ENCODE results near the gene RNF123.

RNF123 gene

DNA sequence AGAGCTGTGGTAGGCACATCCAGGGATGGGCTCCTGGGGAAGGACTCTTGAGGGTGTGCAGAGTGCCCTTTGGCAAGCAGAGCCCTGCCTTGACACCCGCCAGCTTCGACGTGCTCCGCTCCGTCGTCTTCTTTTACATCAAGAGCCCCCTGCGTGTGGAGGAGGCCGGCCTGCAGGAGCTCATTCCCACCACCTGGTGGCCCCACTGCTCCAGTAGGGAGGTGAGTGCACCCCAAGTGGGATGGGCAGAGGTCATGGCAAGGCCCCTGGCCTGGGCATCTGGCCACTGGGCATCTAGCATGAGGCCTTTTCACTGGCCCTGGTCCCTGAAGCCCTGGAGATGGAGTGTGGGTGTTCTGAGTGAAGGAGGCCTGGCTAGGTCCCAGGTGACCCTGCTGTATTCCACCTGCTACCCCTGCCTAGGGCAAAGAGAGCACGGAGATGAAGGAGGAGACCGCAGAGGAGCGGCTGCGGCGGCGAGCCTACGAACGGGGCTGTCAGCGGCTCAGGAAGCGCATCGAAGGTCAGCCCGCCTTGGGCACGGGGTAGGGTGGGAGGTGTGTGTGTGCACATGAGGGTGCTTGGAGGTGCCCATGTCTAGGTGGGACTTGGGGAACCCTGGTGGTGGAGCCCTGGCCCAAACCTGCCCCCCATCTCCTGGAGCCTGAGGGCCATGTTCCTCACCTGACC, 12.2 kb downstream of the RNF123 start:
- no peak for DNase-seq

DNA sequence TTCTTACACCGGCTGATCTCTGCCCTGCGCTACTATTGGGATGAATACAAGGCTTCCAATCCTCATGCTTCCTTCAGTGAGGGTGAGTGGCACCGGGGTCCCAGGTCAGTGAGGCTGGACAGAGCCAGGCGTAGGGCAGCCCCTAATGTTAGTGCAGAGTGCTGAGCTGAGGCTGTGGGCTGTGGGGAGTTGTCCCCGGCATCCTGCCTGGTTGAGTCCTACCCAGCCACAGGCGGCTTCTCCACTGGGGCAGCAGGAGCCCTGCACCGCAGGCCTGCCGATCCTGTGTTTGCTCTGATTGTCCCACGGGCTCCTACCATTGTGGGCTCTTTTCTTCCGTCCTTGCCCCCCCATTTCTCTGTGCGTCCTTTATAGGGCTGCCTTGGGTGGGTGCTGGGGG, 13.3 kb downstream of the RNF123 start:
- DNase-seq = no peak

- DNase-seq = peak in 30 of 56 donors; percentile 4 to 67 (median 32)
Measured at GRCh38 chr3:49703443-49703927, 14.1 kb downstream of the RNF123 start.

DNA sequence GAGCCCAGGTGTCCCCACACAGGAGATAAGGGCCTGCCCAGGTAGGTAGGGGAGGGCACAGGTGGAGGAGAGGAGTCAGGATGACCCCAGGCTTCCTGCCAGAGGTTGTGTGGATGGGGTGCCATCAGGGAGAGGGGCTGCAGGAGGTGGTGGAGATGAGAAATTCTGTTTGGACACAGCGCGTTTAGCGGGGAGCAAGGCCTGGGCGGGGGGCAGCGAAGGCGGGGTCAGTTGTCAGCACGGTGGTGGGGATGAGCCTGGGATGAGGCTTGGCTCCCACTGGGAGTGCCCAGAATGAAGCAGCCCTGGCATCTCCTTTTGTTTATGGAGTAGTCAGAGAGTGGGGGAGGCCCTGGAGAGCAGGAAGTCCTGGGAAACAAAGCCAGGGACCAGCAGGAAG, 14.6 kb downstream of the RNF123 start:
- no peak for DNase-seq

DNA sequence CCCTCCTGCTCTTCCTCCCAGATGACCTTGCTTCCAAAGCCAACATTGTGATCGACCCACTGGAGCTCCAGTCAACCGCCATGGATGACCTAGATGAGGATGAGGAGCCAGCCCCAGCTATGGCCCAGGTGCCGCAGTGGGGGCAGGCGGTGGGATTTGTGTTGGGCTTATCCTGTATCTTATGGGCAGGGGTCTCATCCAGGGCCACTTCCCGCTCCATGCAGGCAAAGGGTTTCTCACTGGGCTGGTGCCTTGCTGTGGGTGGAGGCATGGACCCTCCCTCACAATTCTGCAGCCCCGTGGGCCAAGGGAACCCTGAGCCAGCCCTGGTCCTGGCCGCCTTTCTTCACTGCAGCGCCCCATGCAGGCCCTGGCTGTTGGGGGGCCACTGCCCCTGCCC, 15.3 kb downstream of the RNF123 start:
- DNase-seq = no peak

DNA sequence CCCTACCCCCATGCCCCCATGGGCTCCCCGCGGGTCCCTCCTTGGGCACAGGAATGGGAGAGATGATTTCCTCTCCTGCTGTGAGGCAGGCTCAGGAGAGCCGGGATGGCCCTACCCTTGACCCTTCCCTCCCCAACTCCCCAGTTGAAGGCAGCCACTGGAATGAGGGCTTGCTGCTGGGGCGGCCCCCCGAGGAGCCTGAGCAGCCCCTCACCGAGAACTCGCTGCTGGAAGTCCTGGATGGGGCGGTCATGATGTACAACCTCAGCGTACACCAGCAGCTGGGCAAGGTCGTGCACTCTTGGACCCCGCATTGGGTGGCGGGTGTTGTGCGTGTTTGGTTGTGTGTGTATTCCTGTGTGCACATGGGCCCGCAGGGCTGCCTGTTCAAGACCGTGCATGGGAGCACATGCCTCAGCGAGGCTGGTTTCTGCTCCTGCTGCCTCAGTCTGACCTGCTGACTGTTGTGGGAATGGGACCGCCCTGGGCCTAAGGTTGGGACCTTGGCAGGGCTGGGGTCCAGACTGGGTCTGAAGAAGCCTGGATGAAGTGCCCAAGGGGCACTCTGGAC, 16.1 kb downstream of the RNF123 start:
- DNase-seq = no peak

DNA sequence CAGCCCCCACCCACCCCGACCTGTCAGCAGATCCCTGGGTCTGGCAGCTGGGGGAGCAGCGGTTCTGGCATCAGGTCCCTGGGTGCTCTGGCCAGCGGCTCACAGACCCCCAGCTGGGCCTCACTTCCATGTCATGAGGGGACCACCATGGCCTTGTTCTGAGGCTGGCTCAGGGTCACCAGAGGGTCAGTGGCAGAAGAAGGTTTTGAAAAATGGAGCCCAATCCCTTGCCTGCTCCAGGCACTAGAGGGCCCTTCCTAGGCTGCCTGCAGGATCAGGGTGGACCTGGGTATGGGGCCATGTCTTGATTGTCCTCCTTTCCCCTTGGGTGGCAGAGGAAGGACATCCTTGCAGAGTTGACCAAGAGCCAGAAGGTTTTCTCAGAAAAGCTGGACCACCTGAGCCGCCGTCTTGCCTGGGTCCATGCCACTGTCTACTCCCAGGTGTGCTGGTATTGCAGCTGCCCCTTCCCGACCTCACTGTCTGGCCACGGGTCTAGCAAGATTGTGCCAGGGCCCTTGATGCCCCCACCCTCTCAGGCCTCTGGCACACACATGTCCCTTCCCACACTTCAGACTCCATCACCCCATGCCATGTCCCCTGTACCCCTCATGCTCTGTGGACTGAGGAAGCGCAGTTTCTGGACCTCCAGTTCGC, 17.2 kb downstream of the RNF123 start:
- no peak for DNase-seq

- peak in 1 of 56 donors; percentile 6 for DNase-seq
Measured at GRCh38 chr3:49707113-49707480, 17.7 kb downstream of the RNF123 start.

- no peak for DNase-seq
Measured at GRCh38 chr3:49709852-49710251, 20.5 kb downstream of the RNF123 start.

GRCh38 chr3:49711489-49711888, 22.1 kb downstream of the RNF123 start:
- no peak for DNase-seq

- DNase-seq = no peak
Measured at GRCh38 chr3:49712166-49712565, 22.8 kb downstream of the RNF123 start.

DNA sequence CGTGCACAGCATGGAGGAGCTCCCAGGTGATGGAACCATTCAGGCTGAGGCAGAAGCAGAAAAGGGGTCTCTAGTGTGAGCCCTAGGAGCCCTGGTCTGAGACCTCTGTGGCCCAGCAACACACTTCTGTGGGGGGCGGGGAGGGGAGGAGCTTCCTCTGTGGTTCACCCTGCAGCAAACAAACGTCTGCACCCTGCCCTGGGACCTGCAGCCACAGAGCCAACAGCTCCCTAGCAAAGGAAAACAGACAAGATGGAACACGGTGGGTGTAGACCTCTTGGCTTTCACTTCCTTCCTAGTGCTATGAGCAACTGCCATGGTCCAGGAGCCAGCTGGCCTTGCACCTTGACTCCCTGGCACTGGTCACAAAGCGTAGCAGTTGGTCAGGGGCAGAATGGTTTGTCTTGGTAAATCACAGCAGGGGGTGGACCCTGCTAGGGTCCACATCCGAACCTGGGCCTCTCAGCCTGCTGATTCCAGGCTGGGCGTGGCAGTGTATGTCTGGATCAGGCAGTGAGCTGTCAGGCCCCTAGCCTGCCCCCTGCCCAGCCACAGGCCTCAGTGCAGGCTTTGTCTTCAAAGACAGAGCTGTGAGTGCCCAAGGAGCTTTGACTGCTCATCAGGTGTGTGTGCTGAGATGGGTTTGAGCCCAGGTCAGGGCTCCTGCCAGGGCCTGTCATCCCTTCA, 23.4 kb downstream of the RNF123 start:
- DNase-seq = no peak

GRCh38 chr3:49713336-49714105, 24.2 kb downstream of the RNF123 start:
- DNase-seq = no peak

GRCh38 chr3:49714728-49715550, 25.6 kb downstream of the RNF123 start:
- DNase-seq = no peak

GRCh38 chr3:49715611-49716121, 26.3 kb downstream of the RNF123 start:
- no peak for DNase-seq

GRCh38 chr3:49716169-49716568, 26.8 kb downstream of the RNF123 start:
- no peak for DNase-seq

GRCh38 chr3:49716691-49717210, 27.4 kb downstream of the RNF123 start:
- DNase-seq = no peak

GRCh38 chr3:49717211-49717958, 28.0 kb downstream of the RNF123 start:
- no peak for DNase-seq

Measured in amygdala (tissue), 56 donors.